ENCODE results near the gene FTCDNL1.

FTCDNL1 gene

DNA sequence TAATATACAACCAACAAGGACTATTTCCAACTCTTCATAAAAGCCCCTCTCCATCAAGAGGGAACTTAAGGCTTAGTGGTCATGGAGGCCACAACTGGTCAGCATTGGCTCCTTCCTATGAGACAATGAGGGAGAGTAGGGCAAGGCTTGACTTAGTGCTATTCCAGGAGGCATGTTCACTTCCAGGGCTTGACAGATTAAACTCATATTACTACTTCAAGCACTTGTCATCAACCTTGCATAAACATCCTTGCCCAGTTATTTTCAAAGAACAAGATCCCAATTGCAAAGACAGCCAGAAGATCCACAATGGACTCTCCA, 133.4 kb downstream of the FTCDNL1 start:
- Histone ChIP-seq H3K4me3 (ENCODE audit: low read length) (no peak overlapping the region), H3K9me3 (replicated peaks; ENCODE audit: insufficient read depth, low read length) (no peaks in the 10 kb centered on the region), H4K20me1 (ENCODE audit: insufficient read depth, low read length) (no peaks in the 10 kb centered on the region), H2AFZ (ENCODE audit: low read length) (no peak overlapping the region), H3K27ac (ENCODE audit: low read length) (no peak overlapping the region), H3K4me1 (ENCODE audit: low read length) (0 out of 2 replicates have a peak, but pooled peaks cover 4% of the 10 kb centered on the region), H3K79me2 (ENCODE audit: low read length) (no peaks in the 10 kb centered on the region), H3K9me2 (replicated peaks; ENCODE audit: insufficient read depth, low read length) (no peaks in the 10 kb centered on the region), H3K9ac (ENCODE audit: low read length) (no peak overlapping the region), H3K4me2 (ENCODE audit: low read depth, low read length) (no peak overlapping the region), H3K27me3 (replicated peaks; ENCODE audit: insufficient read depth, low read length) (no peaks in the 10 kb centered on the region), H3K36me3 (replicated peaks; ENCODE audit: insufficient read depth, low read length) (no peaks in the 10 kb centered on the region), H3F3A (ENCODE audit: insufficient read depth, low read length) (no peaks in the 10 kb centered on the region)
- no peak for DNase-seq
- TF ChIP-seq EZH2 (optimal IDR thresholded peaks at IDR 0.05; ENCODE audit: low read depth, low read length) (no peak), EZH2phosphoT487 (IDR thresholded peaks at IDR 0.05; ENCODE audit: low read length) (no peak)
- TF ChIP-seq, protein P1, sequence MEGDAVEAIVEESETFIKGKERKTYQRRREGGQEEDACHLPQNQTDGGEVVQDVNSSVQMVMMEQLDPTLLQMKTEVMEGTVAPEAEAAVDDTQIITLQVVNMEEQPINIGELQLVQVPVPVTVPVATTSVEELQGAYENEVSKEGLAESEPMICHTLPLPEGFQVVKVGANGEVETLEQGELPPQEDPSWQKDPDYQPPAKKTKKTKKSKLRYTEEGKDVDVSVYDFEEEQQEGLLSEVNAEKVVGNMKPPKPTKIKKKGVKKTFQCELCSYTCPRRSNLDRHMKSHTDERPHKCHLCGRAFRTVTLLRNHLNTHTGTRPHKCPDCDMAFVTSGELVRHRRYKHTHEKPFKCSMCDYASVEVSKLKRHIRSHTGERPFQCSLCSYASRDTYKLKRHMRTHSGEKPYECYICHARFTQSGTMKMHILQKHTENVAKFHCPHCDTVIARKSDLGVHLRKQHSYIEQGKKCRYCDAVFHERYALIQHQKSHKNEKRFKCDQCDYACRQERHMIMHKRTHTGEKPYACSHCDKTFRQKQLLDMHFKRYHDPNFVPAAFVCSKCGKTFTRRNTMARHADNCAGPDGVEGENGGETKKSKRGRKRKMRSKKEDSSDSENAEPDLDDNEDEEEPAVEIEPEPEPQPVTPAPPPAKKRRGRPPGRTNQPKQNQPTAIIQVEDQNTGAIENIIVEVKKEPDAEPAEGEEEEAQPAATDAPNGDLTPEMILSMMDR (IDR thresholded peaks at IDR 0.05; ENCODE audit: low read length) = no peak

DNA sequence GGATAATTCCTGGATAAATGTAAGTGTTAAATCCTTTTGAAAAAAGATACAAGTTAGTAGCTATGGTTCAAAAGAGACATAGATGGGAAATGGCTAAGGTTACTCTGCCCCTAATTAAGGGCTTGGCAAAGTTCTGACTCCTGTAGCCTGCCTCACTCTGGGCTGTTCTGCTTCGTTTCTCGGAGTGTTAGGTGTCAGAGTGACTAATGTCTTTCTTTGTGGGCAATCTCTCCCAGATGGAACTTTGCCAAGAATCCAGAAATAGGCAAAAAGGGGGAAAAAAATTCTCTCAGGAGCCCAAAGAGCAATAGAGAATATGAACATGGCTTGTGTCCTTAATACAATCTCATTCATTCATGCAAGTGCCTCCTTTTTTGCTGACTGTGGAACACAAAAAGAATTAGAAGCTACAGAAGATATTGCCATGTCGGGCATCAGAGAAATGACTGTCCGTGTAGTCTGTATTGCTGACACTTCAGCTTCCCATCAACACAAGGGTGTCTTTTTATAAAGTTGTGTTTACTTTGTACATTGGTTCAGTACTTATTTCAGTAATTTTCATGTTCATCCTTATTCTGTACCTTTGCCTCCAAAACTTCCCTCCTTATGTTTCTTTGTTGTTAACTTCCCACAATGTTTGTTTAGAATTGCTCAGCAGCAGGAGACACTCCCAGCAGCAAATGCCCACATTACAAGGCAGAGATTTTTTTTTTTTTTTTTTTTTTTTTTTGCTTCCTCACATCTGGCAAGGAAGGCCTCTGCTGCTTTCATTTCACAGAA, 134.0 kb downstream of the FTCDNL1 start:
- Histone ChIP-seq H3K9me2 (replicated peaks; ENCODE audit: insufficient read depth, low read length) (no peaks in the 10 kb centered on the region), H3K36me3 (replicated peaks; ENCODE audit: insufficient read depth, low read length) (no peaks in the 10 kb centered on the region), H4K20me1 (ENCODE audit: insufficient read depth, low read length) (no peaks in the 10 kb centered on the region), H3K9me3 (replicated peaks; ENCODE audit: insufficient read depth, low read length) (no peaks in the 10 kb centered on the region), H3K4me1 (ENCODE audit: low read length) (0 out of 2 replicates have a peak, but pooled peaks cover 4% of the 10 kb centered on the region), H3K27me3 (replicated peaks; ENCODE audit: insufficient read depth, low read length) (no peaks in the 10 kb centered on the region), H3K9ac (ENCODE audit: low read length) (no peak overlapping the region), H3K27ac (ENCODE audit: low read length) (no peak overlapping the region), H2AFZ (ENCODE audit: low read length) (no peak overlapping the region), H3K79me2 (ENCODE audit: low read length) (no peaks in the 10 kb centered on the region), H3K4me3 (ENCODE audit: low read length) (no peak overlapping the region), H3F3A (ENCODE audit: insufficient read depth, low read length) (no peaks in the 10 kb centered on the region), H3K4me2 (ENCODE audit: low read depth, low read length) (no peak overlapping the region)
- no peak for DNase-seq
- no peak for TF ChIP-seq EZH2phosphoT487 (IDR thresholded peaks at IDR 0.05; ENCODE audit: low read length)
- TF ChIP-seq EZH2 (optimal IDR thresholded peaks at IDR 0.05; ENCODE audit: low read depth, low read length) = no peak
- TF ChIP-seq, protein P1 (IDR thresholded peaks at IDR 0.05; ENCODE audit: low read length) = no peak

DNA sequence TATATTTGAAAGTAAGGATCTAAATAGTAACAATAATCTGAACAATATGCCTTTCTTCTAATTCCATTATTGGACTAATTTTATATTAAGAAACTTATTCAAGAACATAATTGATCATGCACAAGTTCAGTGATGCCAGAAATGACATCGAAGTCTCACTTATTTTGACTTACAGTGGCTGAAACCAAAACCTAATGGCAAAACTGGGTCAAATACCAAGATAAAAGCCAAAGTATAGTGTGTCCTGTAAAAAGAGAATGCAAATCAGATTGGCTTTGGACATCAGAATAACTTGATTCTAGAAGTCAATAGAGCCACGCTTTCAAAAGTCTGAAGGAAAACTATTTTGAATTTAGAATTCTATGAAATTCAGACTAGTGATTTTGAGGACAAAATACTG, 137.2 kb downstream of the FTCDNL1 start:
- H2AFZ ChIP-seq (ENCODE audit: low read length) = no peak overlapping the region
- H3K9ac ChIP-seq (ENCODE audit: low read length) = no peak overlapping the region
- no peaks in the 10 kb centered on the region for H3K9me2 ChIP-seq (replicated peaks; ENCODE audit: insufficient read depth, low read length)
- H3F3A ChIP-seq (ENCODE audit: insufficient read depth, low read length) = no peaks in the 10 kb centered on the region
- no peaks in the 10 kb centered on the region for H3K36me3 ChIP-seq (replicated peaks; ENCODE audit: insufficient read depth, low read length)
- H3K27me3 ChIP-seq (replicated peaks; ENCODE audit: insufficient read depth, low read length) = no peaks in the 10 kb centered on the region
- no peaks in the 10 kb centered on the region for H4K20me1 ChIP-seq (ENCODE audit: insufficient read depth, low read length)
- no peaks in the 10 kb centered on the region for H3K79me2 ChIP-seq (ENCODE audit: low read length)
- no peak overlapping the region for H3K4me2 ChIP-seq (ENCODE audit: low read depth, low read length)
- no peaks in the 10 kb centered on the region for H3K9me3 ChIP-seq (replicated peaks; ENCODE audit: insufficient read depth, low read length)
- DNase-seq = peak; percentile 50
- TF ChIP-seq EZH2phosphoT487 (IDR thresholded peaks at IDR 0.05; ENCODE audit: low read length) (no peak), EZH2 (optimal IDR thresholded peaks at IDR 0.05; ENCODE audit: low read depth, low read length) (no peak)
- TF ChIP-seq, protein P1 (IDR thresholded peaks at IDR 0.05; ENCODE audit: low read length) = no peak
- no peak overlapping the region for H3K4me3 ChIP-seq (ENCODE audit: low read length)
- H3K4me1 ChIP-seq (ENCODE audit: low read length) = 0 out of 2 replicates have a peak, but pooled peaks cover 4% of the 10 kb centered on the region
- H3K27ac ChIP-seq (ENCODE audit: low read length) = no peak overlapping the region
